HEK293T (cell line): ENCODE results near the gene TMEM184B.

ENCODE experiments used
- ARNT ChIP-seq: fragments of 450-650 bp; IDR thresholded peaks from 2 replicates; pipeline ENCODE4 v1.6.1; 2017; ENCODE audit warnings: mild to moderate bottlenecking
- BHLHE40 ChIP-seq: fragments of 450-650 bp; IDR thresholded peaks from 2 replicates; pipeline ENCODE4 v1.6.1; 2016; ENCODE audit warnings: mild to moderate bottlenecking, moderate library complexity, borderline replicate concordance
- ELF4 ChIP-seq: fragments of 450-650 bp; IDR thresholded peaks from 2 replicates; pipeline ENCODE4 v1.6.1; 2017; ENCODE audit warnings: antibody characterized with exemption
- FOXA1 ChIP-seq: fragments of 450-650 bp; IDR thresholded peaks from 2 replicates; pipeline ENCODE4 v1.6.1; 2016; ENCODE audit warnings: mild to moderate bottlenecking
- FOXK2 ChIP-seq: fragments of 450-650 bp; IDR thresholded peaks from 2 replicates; pipeline ENCODE4 v1.6.1; 2016; ENCODE audit warnings: mild to moderate bottlenecking
- FOXM1 ChIP-seq: fragments of 450-650 bp; IDR thresholded peaks from 2 replicates; pipeline ENCODE4 v1.6.1; 2017; ENCODE audit warnings: mild to moderate bottlenecking, borderline replicate concordance
- HDGF ChIP-seq: fragments of 450-650 bp; IDR thresholded peaks from 2 replicates; pipeline ENCODE4 v1.6.1; 2017; ENCODE audit warnings: antibody characterized with exemption, borderline replicate concordance
- PKNOX1 ChIP-seq: fragments of 450-650 bp; IDR thresholded peaks from 2 replicates; pipeline ENCODE4 v1.6.1; 2016
- SP1 ChIP-seq: fragments of 450-650 bp; IDR thresholded peaks from 2 replicates; pipeline ENCODE4 v1.6.1; 2017
- SUZ12 ChIP-seq: fragments of 450-650 bp; IDR thresholded peaks from 2 replicates; pipeline ENCODE4 v1.6.1; 2016; ENCODE audit warnings: mild to moderate bottlenecking
- ZNF384 ChIP-seq: fragments of 450-650 bp; IDR thresholded peaks from 2 replicates; pipeline ENCODE4 v1.6.1; 2016

GRCh38 chr22:38309614-38310517, 37.1 kb upstream of the TMEM184B start:
- TF ChIP-seq FOXA1 (no peak), BHLHE40 (no peak), FOXM1 (no peak), SP1 (no peak), SUZ12 (no peak), PKNOX1 (no peak), HDGF (no peak), FOXK2 (no peak), ELF4 (no peak), ZNF384 (no peak), ARNT (no peak)
